GM13977 (cell line): ENCODE results near the gene PNPLA1.

Experiments used
- DNase-seq: peaks from one replicate; pipeline ENCODE4 v3.0.0; 2012; ENCODE audit warnings: low spot score
- CTCF ChIP-seq: IDR thresholded peaks from 2 replicates; pipeline ENCODE4 v1.5.1; 2012; ENCODE audit warnings: mild to moderate bottlenecking, control low read depth; ENCODE audit not compliant: insufficient read depth; ENCODE audit errors: extremely low read depth, missing control alignments
- in situ Hi-C: fragments of 300-500 bp; cut with MboI; formaldehyde crosslinking; loops from one replicate; pipeline ENCODE4 v1.12.0; 2022; ENCODE audit warnings: low sequenced_read_pairs, low pct_unique_long_range_greater_than_20kb, mixed read lengths, inconsistent platforms; ENCODE audit not compliant: unreplicated experiment

The PNPLA1 gene

GRCh38 chr6:36298027-36298426 lies 28.2 kb downstream of the PNPLA1 start:
- no peak for DNase-seq
- in situ Hi-C loops: loop anchor here (10.0 kb wide), 1 partner anchor 57 kb away; no protein-coding TSS in a partner anchor
- no peak for TF ChIP-seq CTCF

- TF ChIP-seq CTCF: no peak
- in situ Hi-C loops: no loop called here
- no peak for DNase-seq
Measured at GRCh38 chr6:36301085-36301658, 31.3 kb downstream of the PNPLA1 start.

GRCh38 chr6:36301781-36302180 lies 31.9 kb downstream of the PNPLA1 start:
- no peak for DNase-seq
- no peak for TF ChIP-seq CTCF
- in situ Hi-C loops: no loop called here

- in situ Hi-C loops: no loop called here
- peak; percentile 88 for DNase-seq
- TF ChIP-seq CTCF: peak; percentile 96
Measured at GRCh38 chr6:36302227-36302976, 32.5 kb downstream of the PNPLA1 start.

- in situ Hi-C loops: no loop called here
Measured at GRCh38 chr6:36305885-36306284, 36.0 kb downstream of the PNPLA1 start.

GRCh38 chr6:36306375-36306774 lies 36.5 kb downstream of the PNPLA1 start:
- TF ChIP-seq CTCF: no peak
- in situ Hi-C loops: no loop called here
- DNase-seq: no peak

More at GRCh38 chr6:36305885-36306284, 36.0 kb downstream of the PNPLA1 start:
- DNase-seq: no peak
- no peak for TF ChIP-seq CTCF

GRCh38 chr6:36308514-36308913 lies 38.7 kb downstream of the PNPLA1 start:
- in situ Hi-C loops: no loop called here
- TF ChIP-seq CTCF: no peak
- DNase-seq: no peak
